LNCaP clone FGC (cell line): Measurements from ENCODE around the gene OSBPL5.

Source experiments
- DNase-seq: peaks from one replicate; pipeline ENCODE4 v3.0.0-alpha.2; 2011; ENCODE audit warnings: low read depth
- H3K4me3 ChIP-seq: 2 replicates; pipeline ENCODE4 v1.5.1; 2011; ENCODE audit warnings: mild to moderate bottlenecking, low read depth, low read length, control low read depth
- TF ChIP-seq, protein P1 (sequence below): IDR thresholded peaks from 2 replicates; pipeline ENCODE4 v1.5.1; 2012; ENCODE audit warnings: mild to moderate bottlenecking; ENCODE audit not compliant: control insufficient read depth, insufficient read depth; ENCODE audit errors: extremely low read depth

OSBPL5 gene

DNA sequence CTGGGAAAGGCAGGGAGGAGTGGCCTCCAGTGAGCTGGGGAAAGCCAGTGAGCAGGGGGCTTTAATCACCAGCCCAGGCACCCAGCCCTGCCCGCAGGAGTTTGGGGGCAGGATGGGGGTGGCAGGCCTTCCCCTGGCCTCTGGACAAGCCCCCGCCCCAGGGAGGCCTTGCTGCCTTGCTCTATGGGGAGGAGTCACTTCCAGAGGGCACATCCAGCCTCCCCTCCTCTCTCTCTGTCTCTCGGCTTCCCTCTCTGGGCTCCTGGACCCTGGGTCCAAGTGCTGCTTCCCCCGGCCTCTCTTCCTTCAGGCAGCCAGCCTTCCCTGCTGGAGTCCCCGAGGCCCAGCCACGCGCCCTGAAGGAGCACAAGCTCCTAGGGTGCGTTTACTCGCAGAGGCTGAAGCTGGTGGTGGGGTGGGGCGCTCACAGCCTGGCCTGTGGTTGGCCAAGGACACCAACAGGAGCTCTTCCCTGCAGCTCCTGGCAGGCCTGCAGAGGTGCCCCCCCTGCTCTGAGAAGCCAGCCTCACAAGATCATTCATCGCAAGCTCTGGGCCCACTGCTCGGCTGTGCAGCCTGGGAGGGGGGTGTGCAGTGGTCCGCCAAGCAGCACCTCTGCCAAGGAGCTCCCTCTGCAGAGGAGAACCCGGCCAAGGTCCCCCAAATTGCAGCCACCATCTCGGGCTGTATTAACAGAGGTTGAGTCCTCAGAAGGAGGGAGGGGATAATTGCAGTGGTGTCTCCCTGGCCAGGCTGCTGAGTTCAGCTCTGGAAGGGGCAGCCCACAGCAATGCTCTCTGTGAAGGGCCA is 25.4 kb downstream of the OSBPL5 start:
- TF ChIP-seq, protein P1, sequence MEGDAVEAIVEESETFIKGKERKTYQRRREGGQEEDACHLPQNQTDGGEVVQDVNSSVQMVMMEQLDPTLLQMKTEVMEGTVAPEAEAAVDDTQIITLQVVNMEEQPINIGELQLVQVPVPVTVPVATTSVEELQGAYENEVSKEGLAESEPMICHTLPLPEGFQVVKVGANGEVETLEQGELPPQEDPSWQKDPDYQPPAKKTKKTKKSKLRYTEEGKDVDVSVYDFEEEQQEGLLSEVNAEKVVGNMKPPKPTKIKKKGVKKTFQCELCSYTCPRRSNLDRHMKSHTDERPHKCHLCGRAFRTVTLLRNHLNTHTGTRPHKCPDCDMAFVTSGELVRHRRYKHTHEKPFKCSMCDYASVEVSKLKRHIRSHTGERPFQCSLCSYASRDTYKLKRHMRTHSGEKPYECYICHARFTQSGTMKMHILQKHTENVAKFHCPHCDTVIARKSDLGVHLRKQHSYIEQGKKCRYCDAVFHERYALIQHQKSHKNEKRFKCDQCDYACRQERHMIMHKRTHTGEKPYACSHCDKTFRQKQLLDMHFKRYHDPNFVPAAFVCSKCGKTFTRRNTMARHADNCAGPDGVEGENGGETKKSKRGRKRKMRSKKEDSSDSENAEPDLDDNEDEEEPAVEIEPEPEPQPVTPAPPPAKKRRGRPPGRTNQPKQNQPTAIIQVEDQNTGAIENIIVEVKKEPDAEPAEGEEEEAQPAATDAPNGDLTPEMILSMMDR, result no peak
- no peak overlapping the region for H3K4me3 ChIP-seq
- no peak for DNase-seq

DNA sequence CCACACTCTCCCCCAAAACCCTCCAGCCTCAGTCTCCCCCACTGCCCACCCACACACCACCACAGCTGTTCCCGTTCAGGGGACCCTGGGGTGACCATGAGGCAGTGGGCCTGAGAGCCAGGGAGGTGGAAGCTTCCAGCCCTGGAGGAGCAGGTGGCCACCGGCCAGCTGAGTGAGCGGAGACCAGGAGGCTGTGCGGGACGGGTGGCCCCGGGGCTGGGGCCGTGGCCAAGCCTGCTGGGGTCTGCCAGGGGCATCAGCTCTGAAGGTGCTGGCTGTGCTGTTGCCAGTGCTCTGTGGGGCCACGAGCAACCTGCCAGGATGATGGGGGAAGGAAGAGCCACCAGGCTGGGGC is 26.0 kb downstream of the OSBPL5 start:
- TF ChIP-seq, protein P1, result no peak

GRCh38 chr11:3138178-3139085 is 26.7 kb downstream of the OSBPL5 start:
- H3K4me3 ChIP-seq, result no peak overlapping the region
- TF ChIP-seq, protein P1, result no peak
- no peak for DNase-seq

More for the DNA sequence above, 26.0 kb downstream of the OSBPL5 start:
- H3K4me3 ChIP-seq, result no peak overlapping the region
- no peak for DNase-seq

- no peak for DNase-seq
- TF ChIP-seq, protein P1, result no peak
These were observed 27.5 kb downstream of the OSBPL5 start for GRCh38 chr11:3137486-3138177.

DNA sequence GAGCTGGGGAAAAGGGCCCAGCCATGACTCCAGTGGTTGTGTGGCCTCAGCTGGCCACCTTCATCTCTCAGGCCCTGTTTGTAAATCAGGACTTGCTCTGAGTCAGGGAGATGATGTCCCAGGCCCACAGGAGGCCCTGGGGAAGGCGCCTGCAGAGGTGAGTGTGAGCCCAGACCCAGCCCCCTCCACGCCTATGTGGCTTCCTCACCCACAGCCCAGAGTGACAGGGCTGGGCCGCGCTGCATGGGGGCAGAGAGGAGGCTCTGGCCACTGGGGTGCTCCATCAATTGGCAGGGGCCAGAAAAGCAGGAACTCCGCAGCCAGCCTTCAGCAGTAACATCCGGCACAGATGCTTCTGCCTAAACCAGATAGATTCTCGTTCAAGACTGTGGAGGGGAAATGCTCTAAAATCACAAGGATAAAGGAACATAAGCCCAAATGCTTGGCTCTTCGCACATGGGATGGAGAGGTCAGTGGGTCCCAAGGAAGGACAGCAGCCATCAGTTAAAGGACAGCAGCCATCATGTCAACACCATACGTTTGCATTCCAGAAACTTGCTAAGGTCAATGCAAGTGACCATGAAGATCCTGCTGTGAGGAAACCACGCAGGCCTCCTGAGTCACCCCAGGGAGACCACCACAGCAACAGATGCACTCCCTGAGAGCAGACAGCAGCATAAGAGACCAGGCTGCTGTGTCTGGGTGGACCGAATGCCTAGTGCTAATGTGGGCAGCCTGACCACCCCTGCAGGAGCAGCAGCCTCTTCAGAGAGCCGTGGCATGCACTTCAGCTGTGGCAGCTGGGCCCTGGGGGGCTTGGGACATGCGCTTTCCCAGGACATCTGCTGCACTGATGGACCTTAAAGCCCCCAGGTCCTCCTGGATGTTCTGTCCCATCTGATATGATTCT is 28.3 kb downstream of the OSBPL5 start:
- TF ChIP-seq, protein P1, result no peak
- no peak overlapping the region for H3K4me3 ChIP-seq
- no peak for DNase-seq

More at GRCh38 chr11:3137486-3138177, 27.5 kb downstream of the OSBPL5 start:
- H3K4me3 ChIP-seq, result no peak overlapping the region
